ENCODE measurements around the gene CCSER1. TPM values are rescaled to one million over a fixed set of nuclear protein-coding genes. Genes with fewer than 3 reads are reported as not detected.

CCSER1 gene
- total and polyA plus RNA-seq, 2 experiments from 2014 or later: 2.9 to 3.4 TPM

GRCh38 chr4:91283726-91284230 is 1156.6 kb downstream of the CCSER1 start (continued):
- TF ChIP-seq ZNF462 (CRISPR knock-in tag; IDR thresholded peaks at IDR 0.05): no peak
- no peak for TF ChIP-seq ZNF331 (CRISPR knock-in tag; IDR thresholded peaks at IDR 0.05; ENCODE audit: low read depth)
- no peak for TF ChIP-seq EZH2phosphoT487 (IDR thresholded peaks at IDR 0.05; ENCODE audit: unreplicated experiment)

GRCh38 chr4:91284480-91284879 is 1157.3 kb downstream of the CCSER1 start:
- Mint-ChIP-seq H3K36me3 (ENCODE audit: low read depth) (peaks cover 2% of the 10 kb centered on the region; the same call in 1 of the 3 replicates), H3K27me3 (ENCODE audit: insufficient read depth, low read depth, poor library complexity) (no peaks in the 10 kb centered on the region), H3K4me3 (no peak overlapping the region), H3K27ac (no peak overlapping the region), H3K9me3 (no peaks in the 10 kb centered on the region), H3K4me1 (peaks cover 37% of the 10 kb centered on the region; the same call in 2 of the 3 replicates)
- no peaks in the 10 kb centered on the region for H3K36me3 ChIP-seq (ENCODE audit: insufficient read depth)
- no peak overlapping the region for H3K27ac ChIP-seq (ENCODE audit: low read depth)
- no peaks in the 10 kb centered on the region for H3F3A ChIP-seq (replicated peaks; ENCODE audit: low read depth)
- no peaks in the 10 kb centered on the region for H3K9me2 ChIP-seq (ENCODE audit: insufficient read depth)
- no peaks in the 10 kb centered on the region for H4K20me1 ChIP-seq (replicated peaks; ENCODE audit: insufficient read depth)
- peak overlapping the region; percentile 23; the same call in 1 of the 2 replicates for H2AFZ ChIP-seq
- H3K27me3 ChIP-seq (ENCODE audit: insufficient read depth): no peaks in the 10 kb centered on the region
- H3K4me1 ChIP-seq (ENCODE audit: insufficient read depth): peaks cover 36% of the 10 kb centered on the region
- ATAC-seq: no peak
- no peak for DNase-seq (ENCODE audit: low spot score)
- no peaks in the 10 kb centered on the region for H3K79me2 ChIP-seq (replicated peaks; ENCODE audit: insufficient read depth)
- no peak overlapping the region for H3K4me3 ChIP-seq
- H3K4me2 ChIP-seq: no peak overlapping the region
- no peak for TF ChIP-seq ZNF331 (CRISPR knock-in tag; IDR thresholded peaks at IDR 0.05; ENCODE audit: low read depth)
- no peak for TF ChIP-seq EZH2phosphoT487 (IDR thresholded peaks at IDR 0.05; ENCODE audit: unreplicated experiment)
- TF ChIP-seq EZH2 (IDR thresholded peaks at IDR 0.05; ENCODE audit: low read depth, unreplicated experiment): no peak
- no peak for TF ChIP-seq JUNB (IDR thresholded peaks at IDR 0.05; ENCODE audit: unreplicated experiment)
- TF ChIP-seq CTCF (conservative IDR thresholded peaks at IDR 0.05; ENCODE audit: low read depth in 2 of 2): no peak
- TF ChIP-seq ETS1 (IDR thresholded peaks at IDR 0.05): no peak
- no peak for TF ChIP-seq POLR2AphosphoS5 (IDR thresholded peaks at IDR 0.05; ENCODE audit: low read depth)
